Gastroesophageal sphincter (tissue), 4 donors: Measurements from ENCODE around the gene STAP1. TPM values are rescaled to one million over a fixed set of nuclear protein-coding genes. Genes with fewer than 3 reads are reported as not detected.

Experiments used
- ATAC-seq: fragments of 150-250 bp; one replicate; pipeline ENCODE4 v1.9.1; 2016; ENCODE audit warnings: mild to moderate bottlenecking, moderate library complexity
- H3K27ac ChIP-seq, 4 donors: fragments of 200-600 bp; sonication (generic) in 3 of 4; 1 replicate in 3 of 4; 2 replicates in 1 of 4; pipeline ENCODE4 v1.5.1; 2016 to 2019
- H3K27me3 ChIP-seq: fragments of 200-600 bp; sonication (generic); one replicate; pipeline ENCODE4 v1.5.1; 2019
- H3K36me3 ChIP-seq, 2 donors: fragments of 200-600 bp; sonication (generic); one replicate each; pipeline ENCODE4 v1.5.1; 2019; ENCODE audit warnings: control low read depth in 1 of 2
- H3K4me1 ChIP-seq, 3 donors: fragments of 200-600 bp; sonication (generic); 1 replicate in 2 of 3; 2 replicates in 1 of 3; pipeline ENCODE4 v1.5.1; 2016 to 2019; ENCODE audit warnings: control low read depth in 2 of 3
- H3K4me3 ChIP-seq, 2 donors: fragments of 200-600 bp; sonication (generic); one replicate each; pipeline ENCODE4 v1.5.1; 2019; ENCODE audit warnings: mild to moderate bottlenecking in 1 of 2, moderate library complexity in 1 of 2
- H3K9me3 ChIP-seq, 3 donors: fragments of 200-600 bp; sonication (generic); one replicate each; pipeline ENCODE4 v1.5.1; 2017 to 2019; ENCODE audit warnings: control low read depth in 2 of 3
- CTCF ChIP-seq, 4 experiments: fragments of 200-600 bp in 2 of 4; fragments of 450-650 bp in 2 of 4; sonication (generic) in 1 of 4; IDR thresholded peaks; one replicate each; pipeline ENCODE4 v1.5.1; 2017 to 2019; ENCODE audit warnings: antibody characterized with exemption in 4 of 4, mild to moderate bottlenecking in 2 of 4, moderate library complexity in 2 of 4
- EP300 ChIP-seq: sonication (generic); formaldehyde crosslinking; IDR thresholded peaks from one replicate; pipeline ENCODE4 v1.6.1; 2017; ENCODE audit warnings: antibody characterized with exemption, mild to moderate bottlenecking
- POLR2A ChIP-seq, 2 donors: fragments of 450-650 bp; IDR thresholded peaks; one replicate each; pipeline ENCODE4 v1.6.1; 2017; ENCODE audit warnings: antibody characterized with exemption in 2 of 2, mild to moderate bottlenecking in 2 of 2, moderate library complexity in 1 of 2
- POLR2AphosphoS5 ChIP-seq: sonication (generic); formaldehyde crosslinking; IDR thresholded peaks from one replicate; pipeline ENCODE4 v1.6.1; 2017; ENCODE audit warnings: antibody characterized with exemption
- WGBS, 2 donors: methylation state at CpG; one replicate each; pipeline ENCODE4 v1.1.5; 2018; ENCODE audit warnings: low coverage in 1 of 2; 5-methylcytosine and 5-hydroxymethylcytosine counted together
- total RNA-seq, 4 donors: library from RNA; depleted of rRNA; stranded (reverse); fragments of >200 nt; gene quantifications; one replicate each; pipeline ENCODE4 v1.1.0, GENCODE V29; 2016

Gene STAP1
- total RNA-seq, 4 donors from 2014 or later: 0.54 to 2.2 (median 0.77) TPM; not detected in 1

DNA sequence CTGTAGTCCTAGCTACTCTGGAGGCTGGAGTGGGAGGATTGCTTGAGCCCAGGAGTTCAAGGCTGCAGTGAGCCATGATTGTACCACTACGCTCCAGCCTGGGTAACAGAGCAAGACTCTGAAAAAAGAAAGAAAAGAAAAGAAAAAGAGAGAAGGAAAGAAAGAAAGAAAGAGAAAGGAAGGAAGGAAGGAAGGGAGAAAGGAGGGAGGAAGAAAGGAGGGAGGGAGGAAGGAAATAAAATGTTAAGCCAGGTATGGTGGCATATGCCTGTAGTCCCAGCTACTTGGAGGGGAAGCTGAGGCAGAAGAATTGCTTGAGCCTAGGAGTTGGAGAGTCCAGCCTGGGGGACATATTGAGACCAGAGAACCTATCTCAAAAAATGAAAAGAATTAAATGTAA, 12.0 kb downstream of the STAP1 start:
- Histone ChIP-seq H3K27ac (no peak overlapping the region), H3K4me1 (no peaks in the 10 kb centered on the region), H3K4me3 (no peak overlapping the region), H3K27me3 (no peaks in the 10 kb centered on the region), H3K36me3 (no peaks in the 10 kb centered on the region), H3K9me3 (no peaks in the 10 kb centered on the region)
- WGBS, 2 donors: 91% methylated on average over 1 of the region's 1 CpG; no CpG with 5 or more reads in 1 of the 2 donors
- ATAC-seq: no peak
- no peak for TF ChIP-seq POLR2A (IDR thresholded peaks at IDR 0.05)
- TF ChIP-seq POLR2AphosphoS5: no peak
- TF ChIP-seq CTCF (IDR thresholded peaks at IDR 0.05): no peak
- TF ChIP-seq EP300: no peak

DNA sequence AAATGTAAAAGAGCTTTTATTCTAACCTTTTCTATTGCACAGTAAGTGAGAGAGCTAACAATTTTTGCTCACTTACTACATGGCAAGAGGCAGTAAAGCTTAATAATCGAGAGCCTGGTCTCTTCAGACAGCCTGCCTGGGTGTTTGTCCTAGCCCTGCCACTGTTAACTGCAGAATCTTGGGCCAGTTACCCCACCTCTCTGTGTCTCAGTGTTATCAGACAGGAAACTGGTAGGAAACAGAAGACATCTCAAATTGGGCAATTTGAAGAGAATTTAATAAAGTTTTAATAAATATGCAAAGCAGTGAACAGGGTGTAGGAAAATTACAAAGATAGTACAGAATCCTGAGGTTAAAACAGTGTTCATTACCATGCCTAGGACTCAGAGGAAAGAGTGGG, 13.4 kb downstream of the STAP1 start:
- no peak for ATAC-seq
- no peak overlapping the region for H3K4me3 ChIP-seq
- no peak overlapping the region for H3K27ac ChIP-seq
- TF ChIP-seq POLR2A (IDR thresholded peaks at IDR 0.05) (no peak), POLR2AphosphoS5 (no peak), EP300 (no peak), CTCF (IDR thresholded peaks at IDR 0.05) (no peak)
- H3K4me1 ChIP-seq: no peaks in the 10 kb centered on the region
- no peaks in the 10 kb centered on the region for H3K27me3 ChIP-seq
- no peaks in the 10 kb centered on the region for H3K9me3 ChIP-seq
- H3K36me3 ChIP-seq: no peaks in the 10 kb centered on the region
- 80 to 82% methylated on average over 1 of the region's 1 CpG for WGBS, 2 donors

DNA sequence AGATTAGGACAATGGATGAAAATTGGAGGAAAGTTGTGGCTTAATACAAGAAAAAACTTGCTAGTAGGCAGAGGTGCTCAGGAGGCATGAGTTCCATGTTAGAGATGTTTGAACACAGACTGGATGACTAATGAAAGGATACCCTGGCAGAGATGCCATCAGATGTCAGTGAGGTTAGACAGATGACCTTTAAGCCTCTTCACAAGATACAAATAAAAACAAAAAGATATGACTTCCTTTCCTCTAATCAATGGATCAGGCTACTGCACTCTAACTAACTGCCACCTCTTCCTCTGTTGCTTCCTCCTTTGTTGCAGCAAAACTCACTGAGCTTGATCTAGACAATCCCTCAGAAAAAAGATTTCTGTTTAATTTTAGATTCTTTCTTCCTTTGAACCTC, 14.7 kb downstream of the STAP1 start:
- no peaks in the 10 kb centered on the region for H3K4me1 ChIP-seq
- TF ChIP-seq POLR2A (IDR thresholded peaks at IDR 0.05) (no peak), CTCF (IDR thresholded peaks at IDR 0.05) (no peak), EP300 (no peak), POLR2AphosphoS5 (no peak)
- no peaks in the 10 kb centered on the region for H3K36me3 ChIP-seq
- no peak for ATAC-seq
- H3K9me3 ChIP-seq: no peaks in the 10 kb centered on the region
- H3K27ac ChIP-seq: no peak overlapping the region
- no peak overlapping the region for H3K4me3 ChIP-seq
- no peaks in the 10 kb centered on the region for H3K27me3 ChIP-seq

- no peaks in the 10 kb centered on the region for H3K36me3 ChIP-seq
- no peak for ATAC-seq
- H3K27me3 ChIP-seq: no peaks in the 10 kb centered on the region
- TF ChIP-seq CTCF (IDR thresholded peaks at IDR 0.05): no peak
- TF ChIP-seq POLR2AphosphoS5: no peak
- H3K4me3 ChIP-seq: no peak overlapping the region
- no peaks in the 10 kb centered on the region for H3K4me1 ChIP-seq
- H3K27ac ChIP-seq: no peak overlapping the region
- no peaks in the 10 kb centered on the region for H3K9me3 ChIP-seq
- 51 to 65% methylated on average over 13 of the region's 13 CpGs for WGBS, 2 donors
Measured at GRCh38 chr4:67575232-67576058, 16.9 kb downstream of the STAP1 start.

GRCh38 chr4:67576059-67576466, 17.5 kb downstream of the STAP1 start:
- TF ChIP-seq EP300: no peak
- no peak for TF ChIP-seq POLR2AphosphoS5
- no peak for TF ChIP-seq POLR2A (IDR thresholded peaks at IDR 0.05)
- TF ChIP-seq CTCF (IDR thresholded peaks at IDR 0.05): no peak
- no peak overlapping the region for H3K27ac ChIP-seq
- WGBS, 2 donors: 81 to 83% methylated on average over 1 to 4 of the region's 4 CpGs
- no peak overlapping the region for H3K4me3 ChIP-seq
- H3K27me3 ChIP-seq: no peaks in the 10 kb centered on the region
- no peaks in the 10 kb centered on the region for H3K36me3 ChIP-seq
- H3K9me3 ChIP-seq: no peaks in the 10 kb centered on the region
- no peak for ATAC-seq
- no peaks in the 10 kb centered on the region for H3K4me1 ChIP-seq
